Nephron progenitor cell (in vitro differentiated cells): ENCODE measurements around the gene ATP11A.
A peak's percentile ranks its signal among the peaks of the same experiment; 100 is the strongest.

Experiments
- DNase-seq: peaks from one replicate; pipeline ENCODE4 v3.0.0; 2021
- H3K27ac Mint-ChIP-seq: 2 replicates; pipeline ENCODE4 v1.8.0; 2021; ENCODE audit warnings: mild to moderate bottlenecking, moderate library complexity, mixed read lengths
- H3K27me3 Mint-ChIP-seq: 2 replicates; pipeline ENCODE4 v1.8.0; 2021; ENCODE audit warnings: mild to moderate bottlenecking, low read depth, mixed read lengths; ENCODE audit not compliant: poor library complexity
- H3K36me3 Mint-ChIP-seq: 2 replicates; pipeline ENCODE4 v1.8.0; 2021; ENCODE audit warnings: low read depth, mixed read lengths
- H3K4me1 Mint-ChIP-seq: 2 replicates; pipeline ENCODE4 v1.8.0; 2021; ENCODE audit warnings: mixed read lengths
- H3K4me3 Mint-ChIP-seq: 2 replicates; pipeline ENCODE4 v1.8.0; 2021; ENCODE audit warnings: mild to moderate bottlenecking, moderate library complexity, mixed read lengths
- H3K9me3 Mint-ChIP-seq: 2 replicates; pipeline ENCODE4 v1.8.0; 2021; ENCODE audit warnings: mild to moderate bottlenecking, moderate library complexity, mixed read lengths
- CTCF ChIP-seq: fragments of 200-600 bp; sonication (generic); IDR thresholded peaks from 2 replicates; pipeline ENCODE4 v1.5.0; 2021; ENCODE audit warnings: antibody characterized with exemption

The ATP11A gene

GRCh38 chr13:112812306-112813055 is 122.6 kb downstream of the ATP11A start:
- no peak for DNase-seq
- no peak for TF ChIP-seq CTCF
- Mint-ChIP-seq H3K27ac (peak overlapping the region; percentile 88), H3K36me3 (peaks cover 72% of the 10 kb centered on the region), H3K27me3 (no peaks in the 10 kb centered on the region), H3K4me3 (no peak overlapping the region), H3K4me1 (peaks cover 8% of the 10 kb centered on the region), H3K9me3 (peaks cover 34% of the 10 kb centered on the region)

GRCh38 chr13:112813552-112813951 is 123.7 kb downstream of the ATP11A start:
- H3K4me3 Mint-ChIP-seq: no peak overlapping the region
- peaks cover 82% of the 10 kb centered on the region for H3K36me3 Mint-ChIP-seq
- peaks cover 8% of the 10 kb centered on the region for H3K4me1 Mint-ChIP-seq
- no peak overlapping the region for H3K27ac Mint-ChIP-seq
- DNase-seq: no peak
- H3K9me3 Mint-ChIP-seq: peaks cover 45% of the 10 kb centered on the region
- H3K27me3 Mint-ChIP-seq: peaks cover 2% of the 10 kb centered on the region
- TF ChIP-seq CTCF: no peak

DNA sequence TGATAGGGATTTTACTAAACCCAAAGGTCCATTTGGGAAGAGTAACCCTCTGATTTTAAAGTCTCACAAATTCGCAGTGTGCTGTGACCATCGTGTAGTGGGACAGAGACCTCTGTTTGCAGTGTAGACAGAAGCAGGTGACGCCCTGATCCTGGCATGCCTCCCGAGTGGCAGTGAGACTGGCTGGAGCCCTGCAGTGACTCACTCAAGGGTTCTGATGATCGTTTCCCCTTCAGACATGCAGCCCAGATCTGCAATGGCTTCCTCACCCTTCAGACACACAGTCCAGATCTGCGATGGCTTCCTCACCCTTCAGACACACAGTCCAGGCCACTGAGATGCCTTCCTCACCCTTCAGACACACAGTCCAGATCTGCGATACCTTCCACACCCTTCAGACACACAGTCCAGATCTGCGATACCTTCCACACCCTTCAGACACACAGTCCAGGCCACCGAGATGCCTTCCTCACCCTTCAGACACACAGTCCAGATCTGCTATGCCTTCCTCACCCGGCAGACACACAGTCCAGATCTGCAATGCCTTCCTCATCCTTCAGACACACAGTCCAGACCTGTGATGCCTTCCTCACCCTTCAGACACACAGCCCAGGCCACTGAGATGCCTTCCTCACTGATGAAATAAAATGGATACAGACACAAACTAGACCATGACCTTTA is 125.2 kb downstream of the ATP11A start:
- Mint-ChIP-seq H3K36me3 (peaks cover 97% of the 10 kb centered on the region), H3K4me3 (no peak overlapping the region), H3K27ac (no peak overlapping the region), H3K27me3 (peaks cover 2% of the 10 kb centered on the region), H3K9me3 (peaks cover 51% of the 10 kb centered on the region), H3K4me1 (peaks cover 8% of the 10 kb centered on the region)
- DNase-seq: no peak
- TF ChIP-seq CTCF: no peak

DNA sequence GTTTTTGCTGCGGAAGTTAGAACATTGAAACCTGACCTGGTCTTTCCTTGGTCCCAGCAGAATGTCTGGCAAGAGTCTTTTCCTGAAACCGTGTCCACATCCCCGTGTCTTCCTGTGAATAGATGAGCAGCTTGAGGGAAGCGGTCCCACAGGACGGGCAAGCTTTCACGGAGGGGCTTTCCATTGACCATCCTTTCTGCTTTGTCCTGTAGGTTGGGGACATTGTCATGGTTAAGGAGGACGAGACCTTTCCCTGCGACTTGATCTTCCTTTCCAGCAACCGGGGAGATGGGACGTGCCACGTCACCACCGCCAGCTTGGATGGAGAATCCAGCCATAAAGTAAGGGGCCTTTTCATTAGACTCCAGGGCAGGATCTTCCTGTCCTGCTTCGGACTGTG is 126.0 kb downstream of the ATP11A start:
- H3K27ac Mint-ChIP-seq: no peak overlapping the region

GRCh38 chr13:112818040-112818697 is 128.3 kb downstream of the ATP11A start:
- Mint-ChIP-seq H3K9me3 (peaks cover 50% of the 10 kb centered on the region), H3K36me3 (peaks cover 80% of the 10 kb centered on the region), H3K27ac (no peak overlapping the region), H3K4me3 (no peak overlapping the region), H3K27me3 (peaks cover 2% of the 10 kb centered on the region), H3K4me1 (no peaks in the 10 kb centered on the region)
- no peak for TF ChIP-seq CTCF
- DNase-seq: no peak

More for the DNA sequence above, 126.0 kb downstream of the ATP11A start:
- peaks cover 8% of the 10 kb centered on the region for H3K4me1 Mint-ChIP-seq
- peaks cover 51% of the 10 kb centered on the region for H3K9me3 Mint-ChIP-seq
- no peak overlapping the region for H3K4me3 Mint-ChIP-seq
- peaks cover 96% of the 10 kb centered on the region for H3K36me3 Mint-ChIP-seq
- DNase-seq: no peak
- TF ChIP-seq CTCF: no peak
- H3K27me3 Mint-ChIP-seq: peaks cover 2% of the 10 kb centered on the region
